Osteocyte (in vitro differentiated cells): ENCODE results near the gene CELF4. TPM values are rescaled to one million over a fixed set of nuclear protein-coding genes. Genes with fewer than 3 reads are reported as not detected.

Experiments
- DNase-seq: peaks from one replicate; pipeline ENCODE4 v3.0.0; 2021; ENCODE audit warnings: mixed read lengths; ENCODE audit not compliant: unreplicated experiment; ENCODE audit errors: extremely low spot score
- H3K27ac Mint-ChIP-seq: one replicate; pipeline ENCODE4 v1.8.0; 2021; ENCODE audit warnings: mild to moderate bottlenecking, mixed read lengths; ENCODE audit not compliant: unreplicated experiment
- H3K27me3 Mint-ChIP-seq: one replicate; pipeline ENCODE4 v1.8.0; 2021; ENCODE audit warnings: mixed read lengths; ENCODE audit not compliant: unreplicated experiment
- H3K36me3 Mint-ChIP-seq: one replicate; pipeline ENCODE4 v1.8.0; 2021; ENCODE audit warnings: mixed read lengths; ENCODE audit not compliant: unreplicated experiment
- H3K4me1 Mint-ChIP-seq: one replicate; pipeline ENCODE4 v1.8.0; 2021; ENCODE audit warnings: mixed read lengths; ENCODE audit not compliant: unreplicated experiment
- H3K4me3 Mint-ChIP-seq: one replicate; pipeline ENCODE4 v1.8.0; 2021; ENCODE audit warnings: mild to moderate bottlenecking, moderate library complexity, mixed read lengths; ENCODE audit not compliant: unreplicated experiment
- H3K9me3 Mint-ChIP-seq: one replicate; pipeline ENCODE4 v1.8.0; 2021; ENCODE audit warnings: mixed read lengths; ENCODE audit not compliant: unreplicated experiment
- total RNA-seq: library from RNA; stranded (reverse); gene quantifications from 2 replicates; pipeline ENCODE4 v1.2.1, GENCODE V29; 2021
- TF ChIP-seq, protein P1 (sequence below): fragments of 200-600 bp; sonication (generic); IDR thresholded peaks from 2 replicates; pipeline ENCODE4 v1.5.0; 2021; ENCODE audit warnings: antibody characterized with exemption, mild to moderate bottlenecking, moderate library complexity

CELF4 gene
- total RNA-seq, 1 donor from 2014 or later = not detected

DNA sequence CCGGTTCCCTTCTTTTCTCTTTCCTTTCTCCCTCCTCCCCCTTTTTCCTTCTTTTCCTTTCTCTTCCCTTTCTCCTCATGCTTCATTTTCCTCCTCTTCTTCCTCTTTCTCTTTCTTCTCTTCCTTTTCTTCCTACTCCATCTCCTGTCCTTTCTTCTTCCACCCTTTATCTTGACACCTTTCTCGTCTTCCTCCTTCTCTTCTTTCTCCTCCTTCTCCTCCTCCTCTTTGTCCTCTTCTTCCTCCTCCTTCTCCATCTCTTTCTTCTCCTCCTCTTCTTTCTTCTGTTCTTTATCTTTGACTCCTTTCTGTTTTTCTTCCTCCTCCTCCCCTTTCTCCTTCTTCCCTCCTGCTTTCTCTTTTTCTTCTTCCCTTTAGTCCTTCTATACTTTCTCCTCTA is 53.2 kb downstream of the CELF4 start:
- Mint-ChIP-seq H3K27ac (no peak overlapping the region), H3K27me3 (no peaks in the 10 kb centered on the region), H3K4me3 (no peak overlapping the region), H3K36me3 (no peaks in the 10 kb centered on the region), H3K4me1 (no peaks in the 10 kb centered on the region), H3K9me3 (peaks cover 26% of the 10 kb centered on the region)
- no peak for DNase-seq
- TF ChIP-seq, protein P1, sequence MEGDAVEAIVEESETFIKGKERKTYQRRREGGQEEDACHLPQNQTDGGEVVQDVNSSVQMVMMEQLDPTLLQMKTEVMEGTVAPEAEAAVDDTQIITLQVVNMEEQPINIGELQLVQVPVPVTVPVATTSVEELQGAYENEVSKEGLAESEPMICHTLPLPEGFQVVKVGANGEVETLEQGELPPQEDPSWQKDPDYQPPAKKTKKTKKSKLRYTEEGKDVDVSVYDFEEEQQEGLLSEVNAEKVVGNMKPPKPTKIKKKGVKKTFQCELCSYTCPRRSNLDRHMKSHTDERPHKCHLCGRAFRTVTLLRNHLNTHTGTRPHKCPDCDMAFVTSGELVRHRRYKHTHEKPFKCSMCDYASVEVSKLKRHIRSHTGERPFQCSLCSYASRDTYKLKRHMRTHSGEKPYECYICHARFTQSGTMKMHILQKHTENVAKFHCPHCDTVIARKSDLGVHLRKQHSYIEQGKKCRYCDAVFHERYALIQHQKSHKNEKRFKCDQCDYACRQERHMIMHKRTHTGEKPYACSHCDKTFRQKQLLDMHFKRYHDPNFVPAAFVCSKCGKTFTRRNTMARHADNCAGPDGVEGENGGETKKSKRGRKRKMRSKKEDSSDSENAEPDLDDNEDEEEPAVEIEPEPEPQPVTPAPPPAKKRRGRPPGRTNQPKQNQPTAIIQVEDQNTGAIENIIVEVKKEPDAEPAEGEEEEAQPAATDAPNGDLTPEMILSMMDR = no peak

DNA sequence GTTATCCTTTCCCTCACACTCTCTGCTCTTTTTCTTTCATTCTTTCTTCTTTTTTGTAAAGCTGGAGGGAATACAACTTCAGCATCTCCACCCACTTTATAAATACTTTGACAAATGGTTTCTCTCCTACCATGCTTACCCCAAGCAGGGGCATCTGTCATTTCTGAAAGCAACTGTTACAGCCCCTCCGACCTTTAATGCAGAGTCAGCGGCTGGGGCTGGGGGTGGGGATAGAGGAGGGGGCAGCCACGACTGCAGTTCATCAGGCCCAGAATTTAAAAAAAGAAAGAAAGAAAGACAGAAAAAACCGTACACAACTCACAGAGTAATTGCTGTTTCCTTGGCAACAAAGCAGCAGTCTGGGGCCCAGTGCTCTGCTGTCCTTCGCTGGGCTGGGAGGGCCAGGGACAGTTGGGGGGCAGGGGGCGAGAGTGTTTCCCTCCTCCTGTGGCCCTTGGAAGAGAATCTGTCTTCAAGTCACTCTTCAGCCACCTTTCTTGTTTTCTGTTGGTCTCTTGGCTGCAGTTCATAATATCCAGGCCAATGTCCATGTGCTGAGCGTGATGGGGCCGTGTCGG is 53.8 kb downstream of the CELF4 start:
- no peak overlapping the region for H3K4me3 Mint-ChIP-seq

DNA sequence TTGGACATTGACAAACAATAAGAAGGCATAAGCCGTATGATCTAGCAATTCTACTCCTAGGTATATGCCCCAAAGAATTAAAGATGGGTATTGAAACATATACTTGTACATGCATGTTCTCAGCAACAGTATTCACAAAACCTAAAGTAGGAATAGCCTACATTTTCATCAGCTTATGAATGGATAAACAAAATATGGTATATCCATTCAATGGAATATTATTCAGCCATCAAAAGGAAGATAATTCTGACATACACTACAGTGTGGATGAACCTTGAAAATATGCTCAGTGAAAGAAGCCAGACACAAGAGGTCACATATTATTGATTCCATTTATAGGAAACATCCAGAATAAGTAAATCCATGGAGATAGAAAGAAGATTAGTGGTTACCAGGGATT is 56.0 kb downstream of the CELF4 start:
- Mint-ChIP-seq H3K9me3 (peaks cover 26% of the 10 kb centered on the region), H3K4me3 (no peak overlapping the region), H3K36me3 (no peaks in the 10 kb centered on the region), H3K27me3 (no peaks in the 10 kb centered on the region), H3K27ac (no peak overlapping the region), H3K4me1 (no peaks in the 10 kb centered on the region)
- TF ChIP-seq, protein P1 = no peak
- no peak for DNase-seq

More for the DNA sequence above, 53.8 kb downstream of the CELF4 start:
- Mint-ChIP-seq H3K27me3 (no peaks in the 10 kb centered on the region), H3K36me3 (no peaks in the 10 kb centered on the region), H3K27ac (no peak overlapping the region), H3K9me3 (peaks cover 26% of the 10 kb centered on the region), H3K4me1 (no peaks in the 10 kb centered on the region)
- DNase-seq = no peak
- TF ChIP-seq, protein P1 = no peak

DNA sequence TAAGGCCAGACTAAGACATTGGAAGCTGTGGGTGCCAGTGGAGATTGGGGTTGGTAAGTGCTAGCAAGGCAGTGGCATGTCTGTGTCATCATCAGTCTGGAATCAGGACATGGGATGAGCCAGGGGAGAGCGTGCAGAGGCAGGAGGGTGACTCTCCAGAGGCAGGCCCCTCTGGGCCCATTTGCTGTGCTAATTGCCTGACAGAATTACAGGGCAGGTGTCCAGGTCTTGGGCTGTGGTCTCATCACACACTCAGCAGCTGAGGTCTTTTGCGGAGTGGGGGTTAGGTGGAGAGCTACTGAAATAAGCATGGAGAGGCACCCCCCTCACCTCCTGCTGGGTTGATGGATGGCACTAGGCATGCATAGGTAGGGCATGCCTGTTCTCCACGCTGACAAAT is 57.4 kb downstream of the CELF4 start:
- peaks cover 26% of the 10 kb centered on the region for H3K9me3 Mint-ChIP-seq
- no peak for DNase-seq
- TF ChIP-seq, protein P1 = no peak
- no peaks in the 10 kb centered on the region for H3K4me1 Mint-ChIP-seq
- H3K27me3 Mint-ChIP-seq = no peaks in the 10 kb centered on the region
- no peak overlapping the region for H3K27ac Mint-ChIP-seq
- no peak overlapping the region for H3K4me3 Mint-ChIP-seq
- no peaks in the 10 kb centered on the region for H3K36me3 Mint-ChIP-seq

DNA sequence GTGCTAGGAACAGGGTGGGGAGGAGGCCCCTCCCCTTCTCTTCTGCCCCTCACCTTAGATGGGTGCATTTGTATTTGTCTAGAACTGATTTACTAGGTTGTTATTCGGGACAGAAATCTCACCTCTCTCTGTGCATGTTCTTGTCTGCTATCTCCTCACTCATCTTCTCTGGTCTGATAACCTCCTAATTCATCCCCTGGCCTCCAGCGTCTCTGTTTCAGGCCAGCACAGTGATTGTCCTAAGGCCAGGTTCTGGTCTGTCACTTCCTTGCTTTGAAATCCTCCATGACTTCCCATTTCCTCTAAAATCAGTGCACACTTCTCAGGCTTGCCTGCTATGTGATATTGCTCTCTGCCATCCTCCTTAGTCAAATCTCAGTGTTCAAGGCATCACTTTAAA is 58.4 kb downstream of the CELF4 start:
- Mint-ChIP-seq H3K4me1 (no peaks in the 10 kb centered on the region), H3K4me3 (no peak overlapping the region), H3K36me3 (no peaks in the 10 kb centered on the region), H3K27ac (no peak overlapping the region), H3K9me3 (peaks cover 26% of the 10 kb centered on the region), H3K27me3 (no peaks in the 10 kb centered on the region)
- DNase-seq = no peak
- TF ChIP-seq, protein P1 = no peak
